COLO829 (cell line): ENCODE data around the gene TF.
A peak's percentile ranks its signal among the peaks of the same experiment; 100 is the strongest.

Source experiments
- DNase-seq: peaks from one replicate; pipeline ENCODE4 v3.0.0; 2012; ENCODE audit warnings: low spot score

Gene TF

GRCh38 chr3:133812872-133813271 is 66.7 kb downstream of the TF start:
- no peak for DNase-seq

DNA sequence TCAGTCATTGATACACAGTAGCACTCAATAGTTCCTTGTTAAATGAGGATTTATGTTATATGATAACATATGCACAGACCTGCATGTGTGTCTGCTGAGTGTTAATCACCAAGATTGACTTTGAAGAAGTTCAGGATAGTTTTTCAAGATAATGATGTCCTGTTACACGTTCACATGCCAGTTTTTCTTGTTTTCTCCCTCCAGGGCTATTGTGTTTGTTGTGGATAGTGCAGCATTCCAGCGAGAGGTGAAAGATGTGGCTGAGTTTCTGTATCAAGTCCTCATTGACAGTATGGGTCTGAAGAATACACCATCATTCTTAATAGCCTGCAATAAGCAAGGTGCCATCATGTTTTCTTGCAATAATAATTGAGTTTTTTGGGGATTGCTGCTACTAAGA is 69.2 kb downstream of the TF start:
- no peak for DNase-seq

GRCh38 chr3:133820129-133820528 is 73.9 kb downstream of the TF start:
- no peak for DNase-seq

GRCh38 chr3:133820889-133821675 is 74.9 kb downstream of the TF start:
- DNase-seq = no peak

- peak; percentile 47 for DNase-seq
Measured at GRCh38 chr3:133821767-133822638, 75.8 kb downstream of the TF start.

DNA sequence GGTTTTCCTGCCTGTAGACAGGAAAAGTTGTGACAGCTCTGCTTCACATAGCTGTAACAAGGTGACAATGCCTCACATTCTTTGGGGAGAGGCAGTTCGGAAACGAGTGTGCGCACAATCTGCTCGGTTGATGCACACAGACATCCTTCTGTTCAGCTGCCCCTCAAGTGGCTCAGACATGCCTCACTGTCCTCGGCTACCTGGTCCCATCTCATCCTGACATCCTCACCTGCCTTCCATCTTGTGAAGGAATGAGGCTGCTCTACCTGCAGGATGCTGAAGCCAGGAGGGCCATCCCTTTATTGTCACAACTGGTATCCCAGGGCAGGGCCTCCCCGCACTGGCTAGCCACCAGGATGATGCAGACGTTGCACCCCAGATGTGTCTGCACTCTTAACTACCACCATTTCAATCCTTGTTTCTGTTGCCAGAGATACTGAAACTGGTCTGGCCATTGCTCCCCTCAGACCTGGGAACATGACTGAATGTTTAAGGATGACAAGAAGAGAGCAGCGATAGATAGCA is 78.8 kb downstream of the TF start:
- DNase-seq = no peak

DNA sequence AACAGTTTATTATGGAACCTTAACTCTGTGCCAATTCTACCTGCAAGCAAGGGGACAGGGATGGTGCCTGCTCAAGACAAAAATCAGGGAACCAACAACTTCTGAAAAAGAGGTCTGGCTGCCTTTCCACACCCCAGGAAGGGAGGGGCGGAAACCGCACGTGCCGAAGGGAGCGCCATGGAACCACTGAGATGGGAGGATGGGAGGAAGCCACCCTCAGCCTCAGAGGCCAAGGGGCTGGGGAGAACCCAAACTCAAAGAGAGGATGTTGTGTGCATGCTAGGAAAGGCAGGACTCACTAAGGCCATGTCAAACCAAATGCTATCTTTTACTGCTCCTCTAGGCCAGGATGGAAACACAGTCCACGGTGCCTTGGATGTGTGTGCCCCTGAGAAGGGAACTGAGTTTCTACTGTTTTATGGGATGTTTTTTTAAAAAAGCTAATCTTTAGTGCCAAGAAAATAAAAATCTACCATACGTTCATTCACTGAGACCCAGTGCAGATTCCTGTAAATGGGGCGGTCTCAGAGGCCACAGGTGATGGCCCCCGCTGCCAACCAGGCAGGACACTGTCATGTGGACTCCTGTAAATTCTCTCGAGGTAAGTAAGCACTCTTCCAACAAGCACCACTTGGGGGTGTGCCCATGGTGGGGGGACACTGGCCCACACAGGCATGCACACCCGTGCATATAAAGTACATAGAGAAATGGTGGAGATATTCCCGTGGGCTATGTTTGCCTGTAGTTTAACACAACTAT is 80.0 kb downstream of the TF start:
- no peak for DNase-seq

DNA sequence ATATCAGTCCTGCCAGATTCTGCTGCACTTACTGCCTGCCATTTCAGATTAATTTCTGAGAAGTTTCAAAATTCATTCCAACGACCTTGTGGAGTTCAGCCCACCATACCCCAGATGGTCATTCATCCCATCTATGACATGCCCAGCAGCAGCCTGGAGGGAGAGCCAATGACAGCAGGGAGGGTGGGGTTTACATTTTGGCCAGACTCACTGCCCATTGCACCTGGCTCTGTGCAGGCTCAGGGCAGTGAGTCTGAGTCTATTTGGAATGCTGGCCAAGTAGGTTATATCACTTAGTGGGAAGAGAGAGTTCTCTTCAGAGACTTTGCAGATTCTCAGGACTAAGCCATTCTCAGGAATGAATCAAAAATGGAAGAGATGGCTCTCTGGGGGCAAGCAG is 80.9 kb downstream of the TF start:
- DNase-seq = no peak

- DNase-seq = no peak
Measured at GRCh38 chr3:133827684-133828083, 81.5 kb downstream of the TF start.

DNA sequence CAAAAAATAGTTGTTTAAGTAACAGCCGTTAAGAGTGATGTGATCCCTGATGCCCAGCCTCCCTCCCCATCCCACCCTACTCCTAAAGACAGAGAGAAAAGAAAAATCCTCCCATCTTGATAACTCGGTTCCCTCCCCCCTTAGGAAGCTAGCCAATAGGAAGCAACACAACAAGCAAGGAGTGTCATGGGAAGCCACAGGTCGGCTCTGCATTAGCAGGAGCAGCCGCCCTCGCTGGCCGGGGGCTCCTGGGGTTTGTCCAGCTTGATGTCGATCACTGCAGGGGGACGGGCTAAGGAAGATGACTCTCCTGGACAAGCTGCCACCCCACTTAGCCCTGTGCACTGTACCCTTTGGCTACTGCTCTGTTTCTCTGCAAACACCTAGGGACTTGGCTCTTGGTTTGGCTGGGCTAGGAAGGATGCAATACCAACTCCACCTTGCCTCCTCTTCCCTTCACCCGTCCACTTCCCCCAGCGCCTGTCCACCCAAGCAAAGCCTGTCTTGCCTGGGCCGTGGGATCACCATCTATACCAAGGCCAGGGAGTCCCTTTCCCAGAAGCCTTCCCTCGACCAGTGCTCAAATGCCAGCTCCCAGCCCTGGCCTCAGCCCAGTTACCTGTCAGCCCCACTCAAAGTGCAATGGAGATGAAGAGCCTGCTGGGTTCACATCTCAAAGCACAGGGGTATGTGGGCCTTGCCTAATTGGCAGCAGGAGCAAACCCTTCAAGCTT is 82.5 kb downstream of the TF start:
- DNase-seq = no peak

DNA sequence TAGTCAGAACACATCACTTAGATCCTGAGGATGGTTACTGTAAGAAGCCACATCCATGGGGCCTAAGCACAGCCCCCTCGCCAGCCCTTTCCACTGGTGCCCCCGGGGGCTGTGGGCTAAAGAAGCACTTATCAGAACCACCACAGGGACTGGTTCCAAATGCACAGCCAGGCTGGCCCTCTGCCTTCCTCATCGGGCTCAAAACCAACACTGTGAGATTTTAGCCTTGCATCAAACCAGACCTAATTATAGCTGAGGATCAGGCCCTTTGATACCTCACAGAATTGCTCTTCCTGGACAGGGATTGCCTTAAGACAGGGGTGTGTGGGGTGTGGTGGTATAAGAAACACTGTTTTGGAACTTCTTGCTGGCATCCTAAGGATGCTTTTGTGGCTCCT is 83.1 kb downstream of the TF start:
- DNase-seq = no peak

DNA sequence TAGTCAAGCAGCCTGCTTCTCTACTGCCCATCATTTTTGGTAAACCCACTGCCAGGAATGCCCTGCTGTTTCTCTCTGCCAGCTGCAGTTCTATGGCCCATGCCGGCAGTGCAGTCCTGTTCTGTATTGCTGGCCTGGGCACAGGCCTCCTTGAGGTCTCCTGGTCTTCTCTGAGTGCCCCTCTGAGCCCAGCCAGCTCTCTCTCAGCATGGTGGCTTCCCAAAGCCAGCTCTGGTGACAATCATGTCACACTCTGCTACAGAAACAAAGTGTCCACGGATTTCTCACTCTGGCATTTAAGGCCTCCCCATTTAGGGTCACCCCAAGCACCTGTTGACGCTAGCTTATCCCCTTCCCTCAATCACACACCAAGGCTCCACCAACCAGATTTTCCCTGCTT is 83.9 kb downstream of the TF start:
- DNase-seq = no peak

DNA sequence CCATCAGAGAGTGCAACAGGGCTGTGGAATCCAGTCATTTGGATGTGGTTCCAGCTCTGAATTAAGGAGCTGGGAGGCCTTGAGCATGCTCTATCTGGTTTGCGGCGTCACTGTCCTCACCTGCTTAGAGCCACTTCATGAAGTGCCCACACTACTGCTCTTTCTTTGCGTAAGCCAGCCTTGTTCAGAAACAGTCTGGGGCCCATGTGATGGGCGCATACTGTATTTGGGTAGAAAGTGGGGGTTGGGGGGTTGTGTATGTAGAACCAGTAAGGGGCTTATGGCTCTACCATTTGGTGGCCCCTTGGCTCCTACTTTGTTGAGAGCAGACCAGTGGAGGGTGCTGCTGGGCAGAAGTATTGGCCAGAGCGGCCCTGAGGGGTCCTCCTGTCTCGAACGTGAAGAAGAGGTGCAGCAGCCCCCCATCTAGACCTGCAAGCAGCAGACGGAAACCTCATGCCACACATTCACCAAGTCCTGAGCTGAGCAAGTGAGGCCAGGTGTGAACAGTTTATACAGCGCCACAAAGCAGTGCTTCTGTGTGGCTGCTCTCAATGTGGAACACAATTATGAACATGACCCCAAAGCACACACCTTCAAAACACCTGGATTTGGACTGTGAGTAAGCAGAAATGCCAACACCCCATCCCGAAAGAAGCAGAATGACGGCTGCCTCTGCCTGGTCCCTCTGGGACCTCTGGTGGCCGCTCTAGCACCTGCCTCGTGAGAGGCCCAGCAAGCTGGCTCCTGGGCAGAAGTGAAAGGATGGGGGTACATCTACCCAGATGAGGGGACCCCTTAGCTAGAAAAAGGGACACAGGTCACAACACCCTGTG is 86.0 kb downstream of the TF start:
- no peak for DNase-seq

GRCh38 chr3:133832802-133833144 is 86.6 kb downstream of the TF start:
- DNase-seq = no peak

- DNase-seq = no peak
Measured at GRCh38 chr3:133833267-133833666, 87.1 kb downstream of the TF start.

- no peak for DNase-seq
Measured at GRCh38 chr3:133833880-133834620, 87.9 kb downstream of the TF start.

- no peak for DNase-seq
Measured at GRCh38 chr3:133834621-133835417, 88.6 kb downstream of the TF start.

- no peak for DNase-seq
Measured at GRCh38 chr3:133835418-133835743, 89.2 kb downstream of the TF start.

GRCh38 chr3:133835961-133836360 is 89.8 kb downstream of the TF start:
- no peak for DNase-seq
